NB4 (cell line): ENCODE data around the gene KRT1.
"Not testable (repeated sequence)": the region's sequence is repeated elsewhere in the genome, so short reads cannot be mapped to it uniquely, and the experiment has no call there.

Experiments used
- DNase-seq: peaks from one replicate; pipeline ENCODE4 v3.0.0; 2010; ENCODE audit warnings: low read depth
- H3K4me3 ChIP-seq: one replicate; pipeline ENCODE4 v1.5.1; 2011; ENCODE audit warnings: mild to moderate bottlenecking, low read depth, low read length, moderate library complexity
- CTCF ChIP-seq: IDR thresholded peaks from one replicate; pipeline ENCODE4 v1.5.1; 2012; ENCODE audit warnings: low read depth, low read length
- MYC ChIP-seq: IDR thresholded peaks from 2 replicates; pipeline ENCODE4 v1.6.1; 2011; ENCODE audit warnings: low read depth, low read length
- POLR2A ChIP-seq: IDR thresholded peaks from 2 replicates; pipeline ENCODE4 v1.6.1; 2011; ENCODE audit warnings: mild to moderate bottlenecking; ENCODE audit not compliant: insufficient read length; ENCODE audit errors: extremely low read depth
- TF ChIP-seq, protein P1 (sequence below): IDR thresholded peaks from 2 replicates; pipeline ENCODE4 v1.6.1; 2011; ENCODE audit warnings: low read depth, low read length

KRT1 gene

GRCh38 chr12:52673713-52674432 lies 6.3 kb downstream of the KRT1 start:
- TF ChIP-seq, protein P1, sequence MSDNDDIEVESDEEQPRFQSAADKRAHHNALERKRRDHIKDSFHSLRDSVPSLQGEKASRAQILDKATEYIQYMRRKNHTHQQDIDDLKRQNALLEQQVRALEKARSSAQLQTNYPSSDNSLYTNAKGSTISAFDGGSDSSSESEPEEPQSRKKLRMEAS = no peak
- TF ChIP-seq MYC (no peak), CTCF (no peak), POLR2A (no peak)
- H3K4me3 ChIP-seq = no peak overlapping the region
- DNase-seq = no peak

GRCh38 chr12:52673217-52673616 lies 7.0 kb downstream of the KRT1 start:
- TF ChIP-seq MYC (no peak), CTCF (no peak), POLR2A (no peak)
- TF ChIP-seq, protein P1 = no peak
- H3K4me3 ChIP-seq = no peak overlapping the region
- no peak for DNase-seq

DNA sequence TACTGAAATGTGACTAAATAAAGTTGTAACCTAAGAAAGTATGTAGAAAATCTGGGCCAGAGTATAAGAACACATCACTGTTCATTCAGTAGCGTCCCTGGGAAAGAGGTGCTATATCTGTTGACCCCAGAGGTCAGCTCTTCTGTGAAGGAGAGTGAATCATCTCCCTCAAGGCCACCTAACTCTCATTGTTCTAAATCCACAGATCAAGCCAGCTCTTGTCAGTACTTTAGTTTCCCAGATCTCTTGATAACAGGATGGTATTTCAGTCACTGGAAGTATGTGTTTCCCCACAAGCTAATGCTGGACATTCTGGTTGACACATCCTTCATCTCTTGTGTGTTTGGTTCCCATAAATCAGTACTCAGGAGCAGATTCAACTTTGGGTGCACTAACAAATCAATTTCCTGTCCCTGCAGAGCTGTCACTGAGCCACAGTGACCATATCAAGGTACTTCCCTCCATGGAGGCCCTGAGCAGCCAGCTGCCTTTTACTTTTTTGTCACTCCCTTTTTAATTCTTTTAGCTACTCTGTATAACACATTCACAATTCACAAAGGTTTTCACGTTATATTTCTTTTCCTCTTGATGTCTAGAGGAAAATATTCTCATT lies 7.8 kb downstream of the KRT1 start:
- TF ChIP-seq, protein P1 = no peak
- TF ChIP-seq POLR2A (no peak), CTCF (no peak), MYC (no peak)
- no peak overlapping the region for H3K4me3 ChIP-seq
- no peak for DNase-seq

- DNase-seq = no peak
- TF ChIP-seq POLR2A (no peak), MYC (no peak), CTCF (no peak)
- TF ChIP-seq, protein P1 = no peak
- H3K4me3 ChIP-seq = no peak overlapping the region
Observed at GRCh38 chr12:52670961-52671360, 9.2 kb downstream of the KRT1 start.

GRCh38 chr12:52670506-52670905 lies 9.7 kb downstream of the KRT1 start:
- no peak for DNase-seq
- H3K4me3 ChIP-seq = no peak overlapping the region
- TF ChIP-seq CTCF (no peak), POLR2A (no peak), MYC (no peak)
- TF ChIP-seq, protein P1 = no peak

- DNase-seq = not testable (repeated sequence)
Observed at GRCh38 chr12:52669941-52670340, 10.3 kb downstream of the KRT1 start.

More at GRCh38 chr12:52669941-52670340, 10.3 kb downstream of the KRT1 start:
- H3K4me3 ChIP-seq = not testable (repeated sequence)
